Measurements from ENCODE around the gene ZDHHC3. TPM values are rescaled to one million over a fixed set of nuclear protein-coding genes. Genes with fewer than 3 reads are reported as not detected.
"Not testable (repeated sequence)": the region's sequence is repeated elsewhere in the genome, so short reads cannot be mapped to it uniquely, and the experiment has no call there.

ZDHHC3 gene
- polyA plus RNA-seq, 3 donors: 80.3 to 95.3 (median 84.9) TPM

- no peak for DNase-seq (ENCODE audit: extremely low read depth in 1 of 11, low read depth in 9 of 11, low spot score in 4 of 11)
These were observed 26.7 kb upstream of the ZDHHC3 start for GRCh38 chr3:45002720-45003119.

GRCh38 chr3:45002139-45002660 lies 26.2 kb upstream of the ZDHHC3 start:
- no peak for DNase-seq (ENCODE audit: extremely low read depth in 1 of 11, low read depth in 9 of 11, low spot score in 4 of 11)

GRCh38 chr3:45001738-45002137 lies 25.8 kb upstream of the ZDHHC3 start:
- DNase-seq (ENCODE audit: extremely low read depth in 1 of 11, low read depth in 9 of 11, low spot score in 4 of 11): no peak

GRCh38 chr3:45000823-45001222 lies 24.8 kb upstream of the ZDHHC3 start:
- no peak for DNase-seq (ENCODE audit: extremely low read depth in 1 of 11, low read depth in 9 of 11, low spot score in 4 of 11)

GRCh38 chr3:44999782-45000181 lies 23.8 kb upstream of the ZDHHC3 start:
- no peak for DNase-seq (ENCODE audit: extremely low read depth in 1 of 11, low read depth in 9 of 11, low spot score in 4 of 11)

- DNase-seq (ENCODE audit: extremely low read depth in 1 of 11, low read depth in 9 of 11, low spot score in 4 of 11): no peak
These were observed 20.6 kb upstream of the ZDHHC3 start for GRCh38 chr3:44996556-44996969.

GRCh38 chr3:44995142-44995770 lies 19.3 kb upstream of the ZDHHC3 start:
- DNase-seq (ENCODE audit: extremely low read depth in 1 of 11, low read depth in 9 of 11, low spot score in 4 of 11): peak in 8 of 11 donors; percentile 50 to 84 (median 71)

- peak in 1 of 11 donors; percentile 28 for DNase-seq (ENCODE audit: extremely low read depth in 1 of 11, low read depth in 9 of 11, low spot score in 4 of 11)
These were observed 17.7 kb upstream of the ZDHHC3 start for GRCh38 chr3:44993471-44994205.

- DNase-seq (ENCODE audit: extremely low read depth in 1 of 11, low read depth in 9 of 11, low spot score in 4 of 11): no peak
These were observed 16.8 kb upstream of the ZDHHC3 start for GRCh38 chr3:44992555-44993470.

- DNase-seq (ENCODE audit: extremely low read depth in 1 of 11, low read depth in 9 of 11, low spot score in 4 of 11): no peak
These were observed 15.4 kb upstream of the ZDHHC3 start for GRCh38 chr3:44991326-44991725.

- no peak for DNase-seq (ENCODE audit: extremely low read depth in 1 of 11, low read depth in 9 of 11, low spot score in 4 of 11)
These were observed 13.8 kb upstream of the ZDHHC3 start for GRCh38 chr3:44989636-44990373.

GRCh38 chr3:44989141-44989540 lies 13.2 kb upstream of the ZDHHC3 start:
- DNase-seq (ENCODE audit: extremely low read depth in 1 of 11, low read depth in 9 of 11, low spot score in 4 of 11): no peak

- no peak for DNase-seq (ENCODE audit: extremely low read depth in 1 of 11, low read depth in 9 of 11, low spot score in 4 of 11)
These were observed 12.1 kb upstream of the ZDHHC3 start for GRCh38 chr3:44988073-44988472.

GRCh38 chr3:44987332-44987731 lies 11.4 kb upstream of the ZDHHC3 start:
- no peak for DNase-seq (ENCODE audit: extremely low read depth in 1 of 11, low read depth in 9 of 11, low spot score in 4 of 11)

GRCh38 chr3:44986330-44986729 lies 10.4 kb upstream of the ZDHHC3 start:
- DNase-seq (ENCODE audit: extremely low read depth in 1 of 11, low read depth in 9 of 11, low spot score in 4 of 11): not testable (repeated sequence)

- DNase-seq (ENCODE audit: extremely low read depth in 1 of 11, low read depth in 9 of 11, low spot score in 4 of 11): no peak
These were observed 8.4 kb upstream of the ZDHHC3 start for GRCh38 chr3:44984335-44984734.

GRCh38 chr3:44983484-44983941 lies 7.5 kb upstream of the ZDHHC3 start:
- no peak for DNase-seq (ENCODE audit: extremely low read depth in 1 of 11, low read depth in 9 of 11, low spot score in 4 of 11)

GRCh38 chr3:44982817-44983216 lies 6.8 kb upstream of the ZDHHC3 start:
- no peak for DNase-seq (ENCODE audit: extremely low read depth in 1 of 11, low read depth in 9 of 11, low spot score in 4 of 11)

GRCh38 chr3:44981751-44982150 lies 5.8 kb upstream of the ZDHHC3 start:
- no peak for DNase-seq (ENCODE audit: extremely low read depth in 1 of 11, low read depth in 9 of 11, low spot score in 4 of 11)

Measured in renal cortex interstitium (tissue), 11 donors.